ENCODE results near the gene GATAD2A.

GRCh38 chr19:19514881-19515641 is 109.6 kb downstream of the GATAD2A start, which contains the start of gene TSSK6:
- TF ChIP-seq POLR2A (IDR thresholded peaks at IDR 0.05), result no peak
- TF ChIP-seq CTCF (IDR thresholded peaks at IDR 0.05 in 4 of 5, conservative IDR thresholded peaks at IDR 0.05 in 1 of 5), result no peak
